NCI-H446 (cell line): ENCODE data around the gene VTI1A.

Source experiments
- DNase-seq, 2 experiments: peaks; one replicate each; lab custom pipeline; 2025; lab: John Stamatoyannopoulos, UW

VTI1A gene

DNA sequence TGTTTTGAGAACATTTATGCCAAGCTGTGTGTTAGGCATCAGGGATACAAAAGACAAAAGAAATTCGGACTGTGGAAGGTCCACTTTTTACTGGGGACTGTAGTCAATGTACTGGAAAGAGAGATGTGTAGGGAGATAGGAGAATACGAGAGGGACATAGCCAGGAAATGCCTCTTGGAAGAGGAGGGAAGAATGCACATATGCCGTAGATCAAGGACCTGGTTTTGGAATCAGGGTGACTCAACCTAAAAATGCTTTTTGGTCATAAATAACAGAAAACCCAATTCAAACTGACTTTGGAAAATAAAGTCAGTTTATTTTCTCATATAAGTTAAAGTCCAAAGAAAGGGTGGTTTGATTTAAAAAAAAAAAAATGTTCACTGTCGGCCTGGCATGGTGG is 362.7 kb downstream of the VTI1A start:
- no peak for DNase-seq

DNA sequence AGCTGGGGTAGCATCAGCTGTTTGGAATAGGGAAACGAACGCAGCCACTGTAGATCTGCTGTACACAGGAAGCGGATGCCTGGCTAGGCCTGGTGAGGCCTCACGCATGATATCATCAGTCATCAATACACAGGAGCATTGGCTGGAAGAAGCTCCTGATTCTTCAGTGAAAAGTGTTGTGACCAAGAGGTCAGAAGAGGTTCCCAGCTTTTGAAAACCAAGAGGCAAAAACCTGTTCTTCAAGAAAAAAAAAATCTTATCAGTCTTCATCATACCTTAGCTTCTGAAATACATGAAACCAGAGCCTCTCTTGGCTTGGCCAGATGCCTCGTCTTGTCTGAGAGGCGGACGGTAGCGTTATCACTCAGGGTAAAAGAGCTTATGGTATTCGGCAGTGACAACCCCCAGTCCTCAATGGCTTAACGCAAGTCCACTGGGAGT is 363.7 kb downstream of the VTI1A start:
- DNase-seq = no peak

DNA sequence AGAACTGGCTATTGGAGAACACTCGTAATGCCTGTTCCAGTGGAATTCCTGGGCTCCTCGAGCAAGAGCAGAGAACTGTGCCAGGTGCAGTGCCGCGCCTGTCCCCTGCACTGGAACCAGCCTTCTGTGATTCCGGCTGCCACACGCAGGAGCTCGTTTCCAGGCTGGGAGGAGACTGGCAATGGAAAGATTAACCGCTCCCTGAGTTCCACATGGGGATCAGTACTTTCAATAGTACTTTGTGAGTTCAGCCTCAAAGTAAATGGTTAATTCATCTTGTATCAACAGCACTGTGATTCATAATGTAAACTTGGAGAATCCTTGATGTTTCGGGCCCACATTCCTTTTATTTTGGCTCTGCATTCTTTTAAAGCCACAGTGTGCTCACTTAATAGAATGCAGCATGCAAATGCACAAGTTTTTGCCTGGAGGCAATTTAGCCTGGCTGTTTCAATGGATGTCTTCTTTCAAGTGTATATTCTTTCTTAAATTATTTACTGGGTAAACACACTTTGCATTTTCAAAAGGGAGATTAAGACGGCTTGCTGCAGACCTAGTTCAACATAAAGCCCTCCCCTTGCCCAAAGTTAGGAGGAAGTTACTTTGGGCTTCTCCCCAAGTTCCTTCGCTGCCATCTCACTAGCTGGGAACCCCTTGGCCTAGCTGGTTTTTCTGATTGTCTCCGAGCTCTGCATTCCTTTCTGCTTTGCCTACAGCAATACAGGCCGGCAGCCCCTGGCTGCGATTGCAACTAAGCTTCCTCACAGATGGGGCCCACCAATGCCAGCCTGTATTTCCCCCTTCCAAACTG is 364.9 kb downstream of the VTI1A start:
- DNase-seq = peak in 1 of 2 experiments; percentile 16

DNA sequence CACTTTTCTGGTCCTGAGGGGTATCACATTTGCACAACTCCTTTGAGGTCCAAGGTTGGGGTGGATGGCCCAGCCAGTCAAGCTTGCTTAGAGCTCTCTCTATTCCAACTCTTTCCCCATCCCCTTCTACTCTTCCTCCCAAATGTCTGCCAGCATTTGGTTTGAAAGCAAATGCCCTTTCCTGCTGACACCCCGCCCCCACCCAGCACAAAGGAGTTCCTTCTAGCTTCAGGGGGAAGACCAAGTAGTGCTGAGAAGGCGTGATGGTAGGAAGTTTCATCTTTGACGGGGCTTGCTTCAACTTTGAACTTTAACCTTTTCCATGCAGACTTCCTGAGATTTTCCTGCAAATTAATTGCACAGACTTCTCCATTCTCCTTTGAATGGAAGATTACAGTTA is 365.6 kb downstream of the VTI1A start:
- DNase-seq = no peak

DNA sequence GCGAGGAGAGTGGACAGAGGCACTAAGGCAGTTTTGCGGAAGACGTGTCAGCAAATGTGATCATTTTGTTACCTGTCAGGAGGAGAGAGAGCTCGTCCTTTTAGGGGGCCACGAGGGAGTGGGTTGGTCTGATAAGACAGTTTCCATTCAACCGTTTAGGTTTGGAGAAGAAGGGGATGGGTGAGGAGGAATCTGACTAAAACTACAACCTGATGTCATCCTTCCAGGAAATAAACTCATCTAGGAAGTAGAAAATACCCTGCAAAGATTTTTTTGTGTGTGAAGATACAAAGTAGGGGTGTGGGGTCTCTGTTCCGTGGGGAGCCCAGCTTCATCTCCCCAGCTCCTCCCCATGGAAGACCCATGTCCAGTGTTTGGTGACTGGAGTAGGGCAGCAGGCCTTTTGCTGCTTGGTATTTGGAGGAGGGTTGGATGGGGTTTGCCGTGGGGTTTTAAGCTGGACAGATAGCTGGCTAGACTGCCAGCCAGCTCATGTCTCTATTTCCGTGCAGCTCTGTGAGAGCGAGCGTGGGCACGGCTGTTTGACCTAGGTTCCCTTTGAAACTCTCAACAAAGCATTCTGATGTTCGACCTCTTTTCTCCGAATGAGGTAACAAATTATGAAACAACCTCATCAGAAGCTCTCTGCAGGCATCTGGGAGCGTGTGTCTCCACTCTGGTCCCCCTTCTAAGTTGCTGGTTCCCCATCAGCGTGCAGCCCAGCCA is 367.0 kb downstream of the VTI1A start:
- DNase-seq = no peak

DNA sequence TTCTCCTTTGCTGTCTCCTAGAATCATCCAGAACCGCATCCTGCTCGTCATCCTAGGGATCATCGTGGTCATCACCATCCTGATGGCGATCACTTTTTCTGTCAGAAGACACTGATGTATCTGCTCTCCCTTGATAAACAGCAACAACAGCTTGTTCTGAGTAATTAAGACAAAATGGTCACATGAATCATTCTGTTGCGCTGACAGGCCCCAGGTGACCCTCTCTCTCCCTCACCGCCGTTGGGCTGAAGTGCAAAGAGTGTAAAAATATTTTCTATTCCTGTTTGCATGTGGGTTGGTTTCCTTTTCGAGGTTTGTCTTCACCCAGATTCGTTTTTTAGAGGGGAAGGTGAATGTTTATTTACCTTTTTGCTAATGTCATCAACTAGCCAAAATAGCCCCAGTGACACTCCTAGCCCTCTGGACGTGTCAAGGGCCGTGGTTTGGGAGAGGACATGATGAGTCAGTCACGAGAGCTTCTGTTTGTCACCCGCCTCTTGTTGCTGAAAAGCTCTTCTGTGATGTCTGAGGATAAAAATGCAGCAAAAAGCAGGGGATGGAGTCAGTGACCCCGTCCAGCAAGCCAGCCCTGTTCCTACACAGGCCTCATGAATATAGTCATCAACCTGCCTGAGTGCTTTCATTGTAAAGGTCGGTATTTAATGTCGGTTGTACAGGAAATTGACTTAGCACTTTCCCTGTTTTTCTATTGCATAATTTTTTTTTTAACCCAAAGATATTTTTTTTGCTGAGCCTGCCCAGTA is 368.4 kb downstream of the VTI1A start:
- DNase-seq = no peak

DNA sequence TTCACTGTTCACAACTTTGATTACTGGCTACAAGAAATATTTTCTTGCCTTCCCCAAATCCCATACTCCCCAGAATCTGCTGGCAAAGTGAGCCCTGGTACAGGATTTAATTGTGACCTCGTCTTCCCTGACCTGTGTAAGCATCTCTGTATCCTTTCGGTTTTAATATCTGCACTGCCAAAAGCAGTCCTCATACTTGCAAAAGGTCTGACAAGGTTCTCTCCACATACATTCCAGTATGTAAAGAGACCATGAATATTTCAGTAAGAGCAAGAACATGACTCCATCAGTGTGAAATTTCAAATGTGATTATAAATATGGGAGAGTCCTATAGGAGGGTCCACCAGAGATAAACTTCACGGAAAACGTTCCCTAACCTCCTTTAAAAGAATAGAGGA is 369.0 kb downstream of the VTI1A start:
- DNase-seq = no peak

DNA sequence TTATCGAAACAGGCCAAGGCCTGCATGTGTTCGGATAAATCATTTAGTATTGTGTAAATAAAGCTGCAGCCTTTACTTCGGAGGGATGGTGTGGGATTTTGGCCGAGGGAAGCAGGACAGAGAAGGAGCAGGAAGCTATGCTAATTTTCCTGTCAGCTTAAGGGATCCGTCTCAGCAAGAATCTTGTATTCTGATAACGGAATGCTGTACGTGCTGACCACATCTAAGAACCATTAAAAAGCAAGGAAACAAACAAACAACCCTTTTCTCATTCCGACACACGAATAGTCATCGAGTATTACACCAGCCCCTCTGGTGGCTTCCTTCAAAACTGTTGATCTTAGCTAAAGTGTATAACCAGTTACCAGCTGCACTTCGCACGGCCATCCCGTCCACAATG is 369.9 kb downstream of the VTI1A start:
- DNase-seq = no peak

DNA sequence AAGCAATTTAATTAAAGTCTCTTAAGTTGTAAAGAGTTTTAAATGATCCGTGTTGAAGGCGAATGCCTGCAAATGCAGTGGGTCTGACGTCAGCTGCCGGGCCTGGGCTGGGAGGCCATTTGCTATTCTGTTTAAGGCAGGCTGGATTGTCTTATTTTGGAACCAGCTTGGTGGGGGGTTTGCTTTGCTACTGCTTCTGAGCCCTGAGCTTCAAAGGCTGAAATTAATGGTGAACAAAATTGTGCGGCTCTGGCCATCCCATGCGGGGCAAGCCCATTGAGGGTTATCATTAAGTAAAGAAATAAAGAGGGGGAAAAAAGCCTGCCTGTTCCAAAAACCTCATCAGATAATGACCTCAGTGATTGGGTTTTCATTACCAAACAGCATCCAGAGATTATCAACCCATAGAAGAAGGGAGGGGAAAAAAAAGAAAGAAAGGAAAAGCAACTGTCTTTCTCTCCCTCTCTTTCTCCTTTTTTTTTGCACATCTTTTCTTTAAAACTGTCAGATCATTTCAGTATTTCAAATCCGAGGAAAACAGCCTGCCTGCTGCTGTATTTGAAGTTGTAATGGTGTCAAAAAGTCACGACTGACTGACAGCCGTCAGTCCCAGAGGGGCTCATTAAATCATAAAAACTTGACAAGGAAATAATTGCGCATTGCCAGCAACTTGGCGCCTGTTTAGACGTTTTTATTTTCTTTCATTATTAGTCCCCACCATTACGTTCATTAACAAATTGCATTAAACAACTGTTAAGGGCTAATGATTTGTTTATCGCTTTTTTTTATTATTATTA is 371.2 kb downstream of the VTI1A start:
- no peak for DNase-seq

DNA sequence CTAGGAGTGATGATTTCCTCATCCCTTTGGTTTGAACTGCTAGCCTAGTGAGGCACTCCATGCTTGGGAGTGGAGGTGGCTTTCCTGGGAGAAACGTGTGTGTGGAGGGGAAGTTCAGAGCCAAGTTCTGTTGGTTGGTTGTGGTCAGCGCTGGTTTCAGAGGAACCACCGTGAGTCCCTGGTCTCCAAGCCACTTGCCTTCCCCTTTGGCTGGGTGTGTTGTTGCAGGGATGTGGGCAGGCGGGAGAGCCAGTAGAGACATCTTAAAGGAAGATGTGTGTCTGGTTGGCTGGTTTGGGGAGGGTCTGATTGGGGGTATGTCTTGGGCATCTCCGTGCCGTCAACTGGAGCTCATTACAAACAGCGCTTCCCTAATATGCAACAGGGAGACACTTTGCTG is 372.2 kb downstream of the VTI1A start:
- no peak for DNase-seq

DNA sequence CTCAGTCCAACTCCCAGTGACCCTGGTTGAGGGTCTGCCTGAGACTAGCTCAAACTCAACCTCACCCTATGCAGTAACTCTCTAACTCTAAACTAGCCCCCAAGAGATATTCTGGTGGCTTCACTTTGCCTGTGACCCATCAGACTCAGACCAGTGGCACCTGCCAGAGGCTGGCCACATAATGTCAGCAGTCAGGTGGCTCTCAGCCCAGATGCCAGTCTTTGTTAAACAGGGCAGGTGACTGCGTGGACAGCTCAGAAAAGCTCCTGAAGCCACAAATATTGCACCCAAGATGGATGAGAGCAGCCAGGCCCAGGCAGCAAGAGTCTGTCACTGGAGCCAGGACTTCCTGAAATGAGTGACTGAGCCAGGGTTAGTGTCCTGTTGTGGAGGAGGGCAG is 373.3 kb downstream of the VTI1A start:
- no peak for DNase-seq

DNA sequence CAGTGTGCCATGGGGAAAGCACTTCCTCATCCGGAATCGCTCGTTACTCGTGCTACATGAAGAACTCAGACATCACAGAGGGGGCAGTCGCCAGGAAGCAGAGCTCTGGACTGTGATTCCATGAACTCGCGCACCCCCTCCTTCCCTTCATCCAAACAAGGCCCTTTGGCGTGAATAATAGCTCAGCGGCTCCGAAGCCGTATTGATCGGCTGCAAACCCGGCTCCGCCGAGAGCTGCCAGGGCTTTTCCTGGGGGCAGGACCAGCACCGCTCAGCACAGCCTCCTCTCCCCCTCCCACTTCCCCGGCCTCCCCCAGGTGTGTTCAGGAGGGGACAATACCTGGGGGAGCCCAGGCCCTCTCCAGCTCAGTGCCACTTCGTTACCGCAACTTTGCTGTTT is 374.0 kb downstream of the VTI1A start:
- no peak for DNase-seq

DNA sequence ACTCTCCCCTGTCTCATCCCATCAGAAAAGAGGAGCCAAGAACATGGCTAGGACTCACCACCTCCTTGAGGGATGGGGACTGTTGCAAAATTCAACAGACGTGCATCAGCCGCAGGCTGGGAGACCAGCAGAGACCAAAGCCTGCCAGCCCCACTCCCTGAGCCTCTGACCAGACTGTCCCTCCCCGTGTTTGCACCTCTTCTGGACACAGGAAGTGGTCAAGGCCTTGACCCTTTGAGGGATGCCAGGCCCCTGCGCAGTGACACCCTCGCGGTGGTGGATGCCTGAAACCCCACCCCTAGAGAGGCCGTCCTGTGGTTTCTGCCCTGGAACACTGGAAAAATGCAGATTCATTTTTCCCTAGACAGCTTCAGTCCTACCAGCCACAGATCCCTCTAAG is 374.6 kb downstream of the VTI1A start:
- no peak for DNase-seq

DNA sequence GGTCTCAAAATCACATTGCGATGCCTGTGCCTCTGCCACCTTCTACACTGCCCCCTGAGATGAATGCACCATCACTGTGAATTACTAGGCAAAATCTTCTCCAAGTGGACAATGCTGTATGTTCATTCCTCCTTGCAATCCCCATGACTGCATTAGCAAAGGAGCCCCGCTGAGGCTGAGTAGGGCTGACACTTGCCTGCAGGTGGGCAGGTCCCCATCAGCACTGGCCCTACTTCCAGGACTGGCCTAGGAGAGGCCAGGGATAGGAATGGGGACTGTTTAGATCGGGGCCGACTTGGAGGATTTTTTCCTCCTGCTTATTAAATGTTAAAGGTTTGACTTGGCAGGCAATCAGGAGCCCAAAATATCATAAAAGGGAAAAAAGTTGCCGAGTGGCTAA is 376.0 kb downstream of the VTI1A start:
- no peak for DNase-seq

DNA sequence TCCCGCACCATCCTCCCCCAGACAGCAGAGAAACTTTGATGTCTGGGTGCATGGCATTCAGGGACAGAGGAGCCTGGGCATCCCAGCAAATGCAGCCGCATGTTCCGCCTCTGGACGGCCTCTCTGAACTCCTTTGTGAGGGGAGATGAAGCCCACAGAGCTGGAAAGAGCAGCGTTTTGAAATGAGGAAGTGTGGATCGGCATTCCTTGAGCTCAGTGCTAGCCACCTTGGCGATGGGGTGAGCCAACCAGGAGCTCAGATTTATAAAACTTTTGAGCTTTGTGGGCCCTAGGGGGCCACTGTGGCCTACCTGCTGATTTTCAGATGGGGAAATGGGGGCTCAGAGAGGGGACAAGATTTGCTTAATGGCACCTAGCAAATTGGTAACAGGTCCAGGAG is 376.6 kb downstream of the VTI1A start:
- DNase-seq = no peak

DNA sequence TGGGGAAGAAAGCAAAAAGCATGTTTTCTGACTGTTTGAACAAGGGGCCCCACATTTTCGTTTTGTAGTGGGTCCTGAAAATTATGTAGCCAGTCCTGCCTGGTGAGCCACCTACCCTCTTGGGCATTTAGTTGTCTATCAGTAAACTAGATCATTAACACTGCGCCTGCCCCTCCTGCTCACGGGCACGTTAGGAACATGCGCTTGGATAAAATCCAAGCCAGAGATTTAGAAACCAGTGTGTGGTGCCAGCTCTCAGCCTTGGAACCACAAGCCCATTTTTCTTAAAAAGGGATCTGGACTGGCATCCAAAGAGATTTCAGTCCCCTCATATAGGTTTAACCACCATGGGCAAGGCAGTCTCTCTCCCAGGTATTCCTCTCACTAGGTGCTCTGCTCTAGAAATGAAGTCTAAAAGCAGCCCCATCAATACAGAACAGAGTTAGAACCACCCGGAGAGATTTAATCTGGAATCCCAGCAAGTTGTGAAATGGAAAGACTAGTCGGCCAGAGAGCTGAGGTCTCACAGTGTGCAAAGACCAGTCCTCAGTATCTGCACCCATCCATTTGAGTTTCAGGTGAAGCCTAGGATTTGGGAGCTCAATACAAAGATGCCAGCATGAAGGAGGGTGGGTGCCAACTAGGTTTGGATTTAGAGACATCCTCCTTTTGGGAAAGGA is 379.1 kb downstream of the VTI1A start:
- DNase-seq = peak in 1 of 2 experiments; percentile 1

DNA sequence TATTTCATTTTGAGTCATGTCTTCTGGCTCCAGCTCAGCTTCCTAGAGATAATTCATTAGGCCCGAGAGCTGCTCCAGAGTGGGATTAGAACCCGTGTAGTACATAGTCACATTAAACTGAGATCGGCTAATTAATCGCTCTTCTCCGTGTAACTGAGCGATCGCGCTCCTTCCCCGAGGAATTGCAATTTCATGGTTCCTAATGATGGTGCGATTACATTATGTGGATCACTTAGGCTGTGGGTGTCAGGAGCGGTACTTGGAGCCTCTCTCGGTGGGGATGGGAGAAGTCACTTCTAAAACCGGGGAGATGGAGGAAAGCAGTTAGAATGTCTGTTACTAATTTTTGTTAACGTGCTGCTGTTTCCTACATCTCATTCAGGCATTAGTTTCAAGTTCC is 380.1 kb downstream of the VTI1A start:
- no peak for DNase-seq

DNA sequence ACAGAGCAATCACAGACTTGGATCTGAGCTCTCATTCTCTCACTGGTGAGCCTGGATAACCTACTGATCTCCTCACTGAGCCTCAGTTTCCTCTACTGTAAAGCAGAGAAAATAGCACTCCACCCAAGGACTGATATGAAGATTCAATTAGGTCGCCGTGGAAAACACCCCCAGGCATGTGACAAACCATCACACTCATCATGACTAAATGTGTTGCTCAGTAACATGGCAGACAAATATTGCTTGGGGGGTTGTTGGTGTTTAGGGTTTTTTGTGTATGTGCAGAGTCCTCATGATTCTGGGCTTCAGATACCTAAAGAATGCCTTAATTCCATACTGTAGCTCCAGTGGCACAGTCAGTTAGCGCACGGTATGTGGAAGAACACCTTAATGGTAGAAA is 380.9 kb downstream of the VTI1A start:
- no peak for DNase-seq

DNA sequence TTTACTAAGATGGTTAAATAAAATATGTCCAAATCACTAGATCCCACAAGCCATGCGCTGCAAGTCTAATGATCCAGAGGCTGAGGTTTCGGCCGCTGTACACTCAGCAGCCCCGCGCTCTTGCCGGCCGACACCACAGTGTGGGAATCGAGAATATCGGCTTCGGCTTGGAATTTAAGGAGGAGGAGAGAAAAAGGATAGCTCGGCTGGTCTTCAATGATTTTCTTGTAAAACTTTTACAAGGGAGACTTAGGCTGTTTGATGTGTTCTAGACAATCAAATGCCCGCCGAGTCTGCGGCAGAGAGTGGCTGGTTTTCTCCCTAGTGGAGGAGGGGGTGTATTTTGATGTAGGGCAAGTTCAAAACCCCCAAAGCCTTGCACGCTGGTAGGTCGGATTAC is 384.8 kb downstream of the VTI1A start:
- no peak for DNase-seq

DNA sequence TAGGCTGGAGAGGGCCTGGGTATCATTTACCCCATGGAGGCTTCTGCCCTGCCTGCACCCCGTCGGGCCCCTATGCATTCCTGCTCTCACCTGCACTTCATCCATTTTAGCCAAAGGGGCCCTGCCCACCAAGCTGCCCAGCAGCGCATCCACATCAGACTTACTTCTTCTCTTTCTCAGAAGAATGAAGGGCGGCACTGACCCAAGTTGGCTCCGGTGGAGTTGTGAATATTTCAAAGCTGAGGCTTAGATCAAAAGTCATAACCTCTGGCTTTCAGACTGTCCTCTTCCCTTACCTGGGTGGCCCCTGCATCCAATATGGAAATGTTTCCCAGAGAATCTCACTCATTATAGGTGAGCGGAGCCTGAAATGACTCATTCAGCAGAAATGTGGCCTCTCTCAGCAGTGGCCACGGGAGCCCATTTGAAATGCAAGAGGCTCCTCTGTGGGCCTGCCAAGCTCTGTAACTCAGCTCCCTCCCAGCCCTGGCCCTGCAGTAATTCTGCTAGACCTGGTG is 385.4 kb downstream of the VTI1A start:
- no peak for DNase-seq

DNA sequence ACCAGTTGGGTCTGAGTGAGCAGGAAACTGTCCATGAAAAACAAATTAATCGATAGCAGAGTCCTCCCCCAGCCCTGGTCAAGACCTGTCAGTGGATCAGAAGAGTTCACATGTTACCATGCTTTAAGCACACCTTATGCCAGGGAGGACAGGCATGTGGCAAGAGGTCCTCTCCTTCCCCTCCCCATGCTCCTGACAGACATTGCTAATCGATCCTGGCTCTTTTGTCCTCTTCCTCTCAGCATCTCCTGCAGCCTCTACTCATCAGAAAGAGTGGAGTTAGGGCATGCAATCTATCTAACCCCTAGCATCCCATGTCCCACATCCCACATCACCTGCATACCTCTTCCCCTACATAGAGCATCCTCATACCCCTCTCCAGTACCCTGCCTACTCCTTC is 385.9 kb downstream of the VTI1A start:
- DNase-seq = no peak
